GM20000 (cell line): Measurements from ENCODE around the gene MYRIP.

ENCODE experiments used
- DNase-seq: peaks from one replicate; pipeline ENCODE4 v3.0.0; 2012; ENCODE audit warnings: low spot score
- CTCF ChIP-seq: IDR thresholded peaks from 2 replicates; pipeline ENCODE4 v1.5.1; 2012; ENCODE audit warnings: mild to moderate bottlenecking, control low read depth; ENCODE audit errors: extremely low read depth, missing control alignments

The MYRIP gene

GRCh38 chr3:39981547-39982184, 172.3 kb downstream of the MYRIP start:
- TF ChIP-seq CTCF: no peak
- no peak for DNase-seq

- no peak for DNase-seq
- no peak for TF ChIP-seq CTCF
These were observed 173.4 kb downstream of the MYRIP start for GRCh38 chr3:39982665-39983357.

- TF ChIP-seq CTCF: no peak
- DNase-seq: no peak
These were observed 180.3 kb downstream of the MYRIP start for GRCh38 chr3:39989746-39990145.

GRCh38 chr3:39990532-39990931, 181.1 kb downstream of the MYRIP start:
- peak; percentile 54 for TF ChIP-seq CTCF
- peak; percentile 41 for DNase-seq

- TF ChIP-seq CTCF: no peak
- no peak for DNase-seq
These were observed 199.4 kb downstream of the MYRIP start for GRCh38 chr3:40008796-40009195.

GRCh38 chr3:40009991-40010390, 200.6 kb downstream of the MYRIP start:
- no peak for DNase-seq
- TF ChIP-seq CTCF: no peak

- no peak for DNase-seq
- TF ChIP-seq CTCF: no peak
These were observed 203.0 kb downstream of the MYRIP start for GRCh38 chr3:40012381-40012780.
